OCI-LY1 (cell line): ENCODE measurements around the gene GAK.
"Not testable (repeated sequence)": the region's sequence is repeated elsewhere in the genome, so short reads cannot be mapped to it uniquely, and the experiment has no call there.

Source experiments
- EZH2 ChIP-seq: fragments of 200-600 bp; sonication (generic), shearing (Covaris generic); IDR thresholded peaks from 2 replicates; pipeline ENCODE4 v1.8.0; 2017; ENCODE audit warnings: borderline replicate concordance, mixed run types, mild to moderate bottlenecking, antibody characterized with exemption, low read length, moderate library complexity, mixed read lengths
- TF ChIP-seq, protein P1 (sequence below): fragments of 200-600 bp; sonication (generic), shearing (Covaris generic); IDR thresholded peaks from 2 replicates; pipeline ENCODE4 v1.5.1; 2017; ENCODE audit warnings: mild to moderate bottlenecking, antibody characterized with exemption, low read length, moderate library complexity, mixed read lengths

DNA sequence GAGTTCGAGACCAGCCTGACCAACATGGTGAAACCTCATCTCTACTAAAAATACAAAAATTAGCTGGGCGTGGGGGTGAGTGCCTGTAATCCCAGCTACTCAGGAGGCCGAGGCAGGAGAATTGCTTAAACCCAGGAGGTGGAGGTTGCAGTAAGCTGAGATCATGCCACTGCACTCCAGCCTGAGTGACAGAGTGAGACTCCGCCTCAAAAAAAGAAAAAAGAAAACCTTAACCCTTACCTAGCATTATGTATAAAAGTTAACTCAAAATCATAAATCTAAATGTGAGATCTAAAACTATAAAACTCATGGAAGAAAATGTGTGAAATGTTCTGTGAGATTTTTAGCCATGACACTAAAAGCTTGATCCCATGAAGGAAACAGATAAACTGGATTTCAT lies 7.4 kb upstream of the GAK start:
- not testable (repeated sequence) for TF ChIP-seq EZH2
- TF ChIP-seq, protein P1, sequence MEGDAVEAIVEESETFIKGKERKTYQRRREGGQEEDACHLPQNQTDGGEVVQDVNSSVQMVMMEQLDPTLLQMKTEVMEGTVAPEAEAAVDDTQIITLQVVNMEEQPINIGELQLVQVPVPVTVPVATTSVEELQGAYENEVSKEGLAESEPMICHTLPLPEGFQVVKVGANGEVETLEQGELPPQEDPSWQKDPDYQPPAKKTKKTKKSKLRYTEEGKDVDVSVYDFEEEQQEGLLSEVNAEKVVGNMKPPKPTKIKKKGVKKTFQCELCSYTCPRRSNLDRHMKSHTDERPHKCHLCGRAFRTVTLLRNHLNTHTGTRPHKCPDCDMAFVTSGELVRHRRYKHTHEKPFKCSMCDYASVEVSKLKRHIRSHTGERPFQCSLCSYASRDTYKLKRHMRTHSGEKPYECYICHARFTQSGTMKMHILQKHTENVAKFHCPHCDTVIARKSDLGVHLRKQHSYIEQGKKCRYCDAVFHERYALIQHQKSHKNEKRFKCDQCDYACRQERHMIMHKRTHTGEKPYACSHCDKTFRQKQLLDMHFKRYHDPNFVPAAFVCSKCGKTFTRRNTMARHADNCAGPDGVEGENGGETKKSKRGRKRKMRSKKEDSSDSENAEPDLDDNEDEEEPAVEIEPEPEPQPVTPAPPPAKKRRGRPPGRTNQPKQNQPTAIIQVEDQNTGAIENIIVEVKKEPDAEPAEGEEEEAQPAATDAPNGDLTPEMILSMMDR: not testable (repeated sequence)
